ENCODE results near the gene SLC8B1. TPM values are rescaled to one million over a fixed set of nuclear protein-coding genes. Genes with fewer than 3 reads are reported as not detected.

The SLC8B1 gene
- polyA plus RNA-seq, 1 donor from 2014 or later, result 1.1 TPM

GRCh38 chr12:113329791-113330417 is 5.0 kb downstream of the SLC8B1 start:
- H3K79me2 ChIP-seq (replicated peaks; ENCODE audit: insufficient read depth, low read length), result no peaks in the 10 kb centered on the region
- no peak overlapping the region for H2AFZ ChIP-seq (ENCODE audit: low read depth, low read length)
- H3K4me3 ChIP-seq (ENCODE audit: low read length), result no peak overlapping the region
- H3F3A ChIP-seq (ENCODE audit: insufficient read depth, low read length, poor library complexity, severe bottlenecking), result no peaks in the 10 kb centered on the region
- H3K36me3 ChIP-seq (ENCODE audit: insufficient read depth, low read length), result no peaks in the 10 kb centered on the region
- no peaks in the 10 kb centered on the region for H3K9me3 ChIP-seq (ENCODE audit: low read length)
- no peak overlapping the region for H3K9ac ChIP-seq (ENCODE audit: low read length)
- H4K20me1 ChIP-seq (ENCODE audit: insufficient read depth), result no peaks in the 10 kb centered on the region
- no peak overlapping the region for H3K27ac ChIP-seq (ENCODE audit: low read length)
- TF ChIP-seq TAF1 (IDR thresholded peaks at IDR 0.05; ENCODE audit: low read depth) (no peak), REST (IDR thresholded peaks at IDR 0.05; ENCODE audit: borderline replicate concordance) (no peak), POLR2AphosphoS5 (IDR thresholded peaks at IDR 0.05) (no peak), EZH2 (IDR thresholded peaks at IDR 0.05; ENCODE audit: borderline replicate concordance, insufficient read depth, low read length, poor library complexity, severe bottlenecking) (no peak), SMC3 (conservative IDR thresholded peaks at IDR 0.05; ENCODE audit: poor library complexity) (no peak), RAD21 (conservative IDR thresholded peaks at IDR 0.05) (no peak), CTCF (IDR thresholded peaks at IDR 0.05; ENCODE audit: poor library complexity, severe bottlenecking) (no peak), MXI1 (conservative IDR thresholded peaks at IDR 0.05; ENCODE audit: poor library complexity, severe bottlenecking) (no peak), EP300 (conservative IDR thresholded peaks at IDR 0.05; ENCODE audit: poor library complexity, severe bottlenecking) (no peak)
- H3K9me2 ChIP-seq (ENCODE audit: insufficient read depth, low read length), result no peaks in the 10 kb centered on the region
- no peak overlapping the region for H3K4me2 ChIP-seq (ENCODE audit: low read length)
- H3K27me3 ChIP-seq (ENCODE audit: insufficient read depth, low read depth, low read length), result peaks cover 16% of the 10 kb centered on the region

- H3K4me3 ChIP-seq (ENCODE audit: low read length), result no peak overlapping the region
- H3K36me3 ChIP-seq (ENCODE audit: insufficient read depth, low read length), result no peaks in the 10 kb centered on the region
- TF ChIP-seq TAF1 (IDR thresholded peaks at IDR 0.05; ENCODE audit: low read depth), result no peak
- TF ChIP-seq REST (IDR thresholded peaks at IDR 0.05; ENCODE audit: borderline replicate concordance), result no peak
- no peak for TF ChIP-seq EZH2 (IDR thresholded peaks at IDR 0.05; ENCODE audit: borderline replicate concordance, insufficient read depth, low read length, poor library complexity, severe bottlenecking)
- TF ChIP-seq RAD21 (conservative IDR thresholded peaks at IDR 0.05), result no peak
- TF ChIP-seq POLR2AphosphoS5 (IDR thresholded peaks at IDR 0.05), result no peak
- no peak for TF ChIP-seq EP300 (conservative IDR thresholded peaks at IDR 0.05; ENCODE audit: poor library complexity, severe bottlenecking)
- TF ChIP-seq MXI1 (conservative IDR thresholded peaks at IDR 0.05; ENCODE audit: poor library complexity, severe bottlenecking), result no peak
- TF ChIP-seq CTCF (IDR thresholded peaks at IDR 0.05; ENCODE audit: poor library complexity, severe bottlenecking), result no peak
- no peak for TF ChIP-seq SMC3 (conservative IDR thresholded peaks at IDR 0.05; ENCODE audit: poor library complexity)
- H4K20me1 ChIP-seq (ENCODE audit: insufficient read depth), result no peaks in the 10 kb centered on the region
- H3K4me2 ChIP-seq (ENCODE audit: low read length), result no peak overlapping the region
- no peaks in the 10 kb centered on the region for H3K9me3 ChIP-seq (ENCODE audit: low read length)
- no peak overlapping the region for H2AFZ ChIP-seq (ENCODE audit: low read depth, low read length)
- H3K27ac ChIP-seq (ENCODE audit: low read length), result no peak overlapping the region
- H3K9ac ChIP-seq (ENCODE audit: low read length), result no peak overlapping the region
- peaks cover 9% of the 10 kb centered on the region for H3K27me3 ChIP-seq (ENCODE audit: insufficient read depth, low read depth, low read length)
- H3K9me2 ChIP-seq (ENCODE audit: insufficient read depth, low read length), result no peaks in the 10 kb centered on the region
- no peaks in the 10 kb centered on the region for H3F3A ChIP-seq (ENCODE audit: insufficient read depth, low read length, poor library complexity, severe bottlenecking)
- H3K79me2 ChIP-seq (replicated peaks; ENCODE audit: insufficient read depth, low read length), result no peaks in the 10 kb centered on the region
Measured at GRCh38 chr12:113329022-113329790, 5.7 kb downstream of the SLC8B1 start.

Measured in neural cell (in vitro differentiated cells).